Adrenal gland (tissue), 12 donors: Measurements from ENCODE around the gene CNDP1. TPM values are rescaled to one million over a fixed set of nuclear protein-coding genes. Genes with fewer than 3 reads are reported as not detected.
"Not testable (repeated sequence)": the region's sequence is repeated elsewhere in the genome, so short reads cannot be mapped to it uniquely, and the experiment has no call there.

ENCODE experiments used
- DNase-seq, 7 donors: peaks; one replicate each; pipeline ENCODE4 v3.0.0-alpha.2; 2019 to 2020
- H3K27ac ChIP-seq, 5 donors: fragments of 200-600 bp; sonication (generic) in 4 of 5; 1 replicate in 3 of 5; 2 replicates in 2 of 5; pipeline versions ENCODE4 v1.5.1 to v1.8.0; 2016 to 2020; ENCODE audit warnings: mild to moderate bottlenecking in 1 of 5
- H3K27me3 ChIP-seq: fragments of 200-600 bp; 2 replicates; pipeline ENCODE4 v1.8.0; 2021
- H3K36me3 ChIP-seq, 2 donors: fragments of 200-600 bp; replicated peaks in 1 of 2; 1 replicate in 1 of 2; 2 replicates in 1 of 2; pipeline versions ENCODE4 v1.5.1 to v1.8.0; 2018 to 2022
- H3K4me1 ChIP-seq, 2 donors: fragments of 200-600 bp; replicated peaks in 1 of 2; 1 replicate in 1 of 2; 2 replicates in 1 of 2; pipeline versions ENCODE4 v1.5.1 to v1.8.0; 2018 to 2021
- H3K4me3 ChIP-seq, 4 donors: fragments of 200-600 bp; sonication (generic) in 3 of 4; one replicate each; pipeline ENCODE4 v1.5.1; 2016 to 2018
- H3K9me3 ChIP-seq, 3 donors: fragments of 200-600 bp; sonication (generic) in 1 of 3; replicated peaks in 1 of 3; 1 replicate in 2 of 3; 2 replicates in 1 of 3; pipeline versions ENCODE4 v1.5.1 to v1.8.0; 2016 to 2021
- CTCF ChIP-seq, 6 experiments: fragments of 450-650 bp in 4 of 6; fragments of 200-600 bp in 2 of 6; sonication (generic) in 1 of 6; IDR thresholded peaks; 1 replicate in 5 of 6; 2 replicates in 1 of 6; pipeline versions ENCODE4 v1.5.1 to v1.8.0; 2016 to 2021; ENCODE audit warnings: antibody characterized with exemption in 6 of 6, mild to moderate bottlenecking in 2 of 6, moderate library complexity in 1 of 6
- POLR2A ChIP-seq, 2 donors: fragments of 450-650 bp; IDR thresholded peaks; one replicate each; pipeline ENCODE4 v1.6.1; 2017; ENCODE audit warnings: antibody characterized with exemption in 2 of 2, mild to moderate bottlenecking in 2 of 2, moderate library complexity in 1 of 2
- WGBS, 4 donors: extraction: QIAGEN DNeasy Blood & Tissue Kit in 2 of 4; methylation state at CpG; one replicate each; pipeline versions ENCODE4 v1.1.5 to v1.1.7; 2013 to 2017; 5-methylcytosine and 5-hydroxymethylcytosine counted together
- intact Hi-C, 2 donors: fragments of 100-400 bp; cut with DNase I; formaldehyde crosslinking; loops; one replicate each; pipeline versions ENCODE4 v1.14.1 to v1.15.0; 2022 to 2023
- polyA plus RNA-seq, 3 donors: library from polyadenylated mRNA; stranded (reverse); fragments of 200-250 nt in 2 of 3; fragments of 350-450 nt in 1 of 3; fragmentation: Illumina TruSeq in 1 of 3; extraction: RNeasy Lipid Tissue Mini Kit (QIAGEN cat#74804) in 1 of 3; gene quantifications; one replicate each; pipeline ENCODE4 v1.2.3, GENCODE V29; 2013 to 2014
- total RNA-seq, 9 donors: library from RNA; depleted of rRNA in 4 of 9; stranded (reverse); fragments of >200 nt in 4 of 9; fragments of 120-200 nt in 1 of 9; fragmentation: NEBNext Ultra II Directional in 1 of 9; extraction: Animal tissue kit (Norgen Biotek cat#: 25700) in 1 of 9; gene quantifications; one replicate each; pipeline versions ENCODE4 v1.1.0 to v1.2.4, GENCODE V29; 2013 to 2023
- donor health status: healthy with polysubstance abuse.
- donor health status: Bipolar disorder and iron deficiency.
- donor health status: DM: yes; HTN: yes; CAD: no.
- donor health status: DM: no; HTN: no; CAD: no.
- donor health status: DM: no; HTN: no; CAD: no.
- donor health status: DM: yes; HTN: yes; CAD: no.

CNDP1 gene
- total and polyA plus RNA-seq, 12 donors, result 0.16 to 0.27 TPM; not detected in 10

DNA sequence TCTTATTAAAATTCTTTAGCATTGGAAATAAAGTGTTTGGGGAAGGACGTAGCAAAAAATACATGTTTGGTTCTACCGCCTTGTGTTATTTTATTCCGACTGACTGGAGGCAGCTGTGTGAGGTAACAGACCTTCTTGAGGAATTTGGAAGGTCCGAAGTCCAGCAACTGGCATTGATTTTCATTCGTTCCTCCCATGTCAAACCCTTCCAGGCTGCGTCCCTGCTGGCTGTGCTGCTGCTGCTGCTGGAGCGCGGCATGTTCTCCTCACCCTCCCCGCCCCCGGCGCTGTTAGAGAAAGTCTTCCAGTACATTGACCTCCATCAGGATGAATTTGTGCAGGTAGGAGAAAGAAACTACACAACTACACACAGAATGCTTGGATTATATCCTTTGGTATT, 21.8 kb downstream of the CNDP1 start:
- no peaks in the 10 kb centered on the region for H3K36me3 ChIP-seq
- intact Hi-C loops, result loop anchor here in 1 of 2 donors (10.0 kb wide), 2 partner anchors 191 to 361 kb away; no protein-coding TSS in a partner anchor
- 83 to 89% (median 86%) methylated on average over 10 to 11 of the region's 11 CpGs for WGBS, 4 donors
- H3K4me3 ChIP-seq, result no peak overlapping the region
- H3K4me1 ChIP-seq, result no peaks in the 10 kb centered on the region
- TF ChIP-seq CTCF (IDR thresholded peaks at IDR 0.05) (no peak), POLR2A (IDR thresholded peaks at IDR 0.05) (no peak)
- no peaks in the 10 kb centered on the region for H3K9me3 ChIP-seq
- peaks cover 17% of the 10 kb centered on the region for H3K27me3 ChIP-seq
- H3K27ac ChIP-seq, result no peak overlapping the region
- no peak for DNase-seq

- H3K36me3 ChIP-seq, result no peaks in the 10 kb centered on the region
- peaks cover 15 to 17% of the 10 kb centered on the region in 2 donors for H3K4me1 ChIP-seq
- TF ChIP-seq POLR2A (IDR thresholded peaks at IDR 0.05), result no peak
- no peak for TF ChIP-seq CTCF (IDR thresholded peaks at IDR 0.05)
- H3K27ac ChIP-seq, result no peak overlapping the region
- WGBS, 4 donors, result 74 to 89% (median 81%) methylated on average over 2 to 4 of the region's 4 CpGs
- H3K9me3 ChIP-seq, result no peaks in the 10 kb centered on the region
- intact Hi-C loops, result loop anchor here in 1 of 2 donors (10.0 kb wide), 2 partner anchors 193 to 363 kb away; no protein-coding TSS in a partner anchor
- H3K4me3 ChIP-seq, result no peak overlapping the region
- peaks cover 17% of the 10 kb centered on the region for H3K27me3 ChIP-seq
- no peak for DNase-seq
These were observed 23.8 kb downstream of the CNDP1 start for GRCh38 chr18:74558096-74558495.

- intact Hi-C loops, result no loop called here
These were observed 27.9 kb downstream of the CNDP1 start for GRCh38 chr18:74562131-74562730.

GRCh38 chr18:74562775-74563174, 28.5 kb downstream of the CNDP1 start:
- no peak for TF ChIP-seq POLR2A (IDR thresholded peaks at IDR 0.05)
- intact Hi-C loops, result no loop called here

More at GRCh38 chr18:74562131-74562730, 27.9 kb downstream of the CNDP1 start:
- Histone ChIP-seq H3K27ac (no peak overlapping the region), H3K4me3 (no peak overlapping the region), H3K27me3 (peaks cover 19% of the 10 kb centered on the region), H3K9me3 (no peaks in the 10 kb centered on the region), H3K4me1 (peaks cover 16 to 19% of the 10 kb centered on the region in 2 donors), H3K36me3 (no peaks in the 10 kb centered on the region)
- TF ChIP-seq POLR2A (IDR thresholded peaks at IDR 0.05) (no peak), CTCF (IDR thresholded peaks at IDR 0.05) (no peak)
- 47 to 57% (median 51%) methylated on average over 4 of the region's 4 CpGs for WGBS, 4 donors
- DNase-seq, result peak in 3 of 7 donors; percentile 16 to 61 (median 37)

GRCh38 chr18:74563999-74564398, 29.7 kb downstream of the CNDP1 start:
- H3K9me3 ChIP-seq, result no peaks in the 10 kb centered on the region
- peaks cover 16 to 19% of the 10 kb centered on the region in 2 donors for H3K4me1 ChIP-seq
- H3K4me3 ChIP-seq, result no peak overlapping the region
- WGBS, 4 donors, result 27 to 44% (median 35%) methylated on average over 3 of the region's 3 CpGs
- TF ChIP-seq POLR2A (IDR thresholded peaks at IDR 0.05) (no peak), CTCF (IDR thresholded peaks at IDR 0.05) (no peak)
- DNase-seq, result no peak
- H3K27me3 ChIP-seq, result peaks cover 24% of the 10 kb centered on the region
- intact Hi-C loops, result no loop called here
- no peak overlapping the region for H3K27ac ChIP-seq
- no peaks in the 10 kb centered on the region for H3K36me3 ChIP-seq

More at GRCh38 chr18:74562775-74563174, 28.5 kb downstream of the CNDP1 start:
- no peaks in the 10 kb centered on the region for H3K36me3 ChIP-seq
- WGBS, 4 donors, result 41 to 73% (median 57%) methylated on average over 3 to 4 of the region's 4 CpGs
- H3K27me3 ChIP-seq, result peaks cover 19% of the 10 kb centered on the region
- no peak for DNase-seq
- no peak overlapping the region for H3K27ac ChIP-seq
- no peak overlapping the region for H3K4me3 ChIP-seq
- no peaks in the 10 kb centered on the region for H3K9me3 ChIP-seq
- H3K4me1 ChIP-seq, result peaks cover 16 to 19% of the 10 kb centered on the region in 2 donors

- intact Hi-C loops, DNase-seq, H3K27ac ChIP-seq, H3K9me3 ChIP-seq, H3K36me3 ChIP-seq, H3K4me3 ChIP-seq: not testable (repeated sequence)
- peaks cover 26% of the 10 kb centered on the region for H3K27me3 ChIP-seq
- WGBS, 4 donors, result 92 to 100% (median 97%) methylated on average over 1 of the region's 1 CpG
- peaks cover 16 to 19% of the 10 kb centered on the region in 2 donors for H3K4me1 ChIP-seq
These were observed 30.9 kb downstream of the CNDP1 start for GRCh38 chr18:74565164-74565563.

DNA sequence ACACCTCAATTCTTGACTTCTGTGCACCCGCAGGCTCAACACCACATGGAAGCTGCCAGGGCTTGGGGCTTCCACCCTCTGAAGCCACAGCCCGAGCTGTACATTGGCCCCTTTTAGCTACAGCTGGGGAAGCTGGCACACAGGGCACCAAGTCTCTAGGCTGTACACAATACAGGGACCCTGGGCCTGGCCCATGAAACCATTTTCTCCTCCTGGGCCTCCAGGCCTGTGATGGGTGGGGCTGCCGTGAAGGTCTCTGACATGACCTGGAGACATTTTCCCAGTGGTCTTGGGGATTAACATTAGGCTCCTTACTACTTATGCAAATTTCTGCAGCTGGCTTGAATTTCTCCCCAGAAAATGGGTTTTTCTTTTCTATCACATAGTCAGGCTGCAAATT, 31.7 kb downstream of the CNDP1 start:
- WGBS, 4 donors, result 67 to 97% (median 79%) methylated on average over 3 of the region's 3 CpGs
- H3K9me3 ChIP-seq, H3K27ac ChIP-seq, DNase-seq, H3K4me3 ChIP-seq, H3K36me3 ChIP-seq, intact Hi-C loops: not testable (repeated sequence)
- H3K4me1 ChIP-seq, result peaks cover 16 to 19% of the 10 kb centered on the region in 2 donors
- H3K27me3 ChIP-seq, result peaks cover 33% of the 10 kb centered on the region
